Ectodermal cell (in vitro differentiated cells): ENCODE measurements around the gene PSPH.
"Not testable (repeated sequence)": the region's sequence is repeated elsewhere in the genome, so short reads cannot be mapped to it uniquely, and the experiment has no call there.

ENCODE experiments used
- H3K27ac ChIP-seq: 2 replicates; pipeline ENCODE4 v1.7.0; 2013; ENCODE audit warnings: mild to moderate bottlenecking, low read depth, low read length; ENCODE audit not compliant: insufficient read depth, poor library complexity, severe bottlenecking
- H3K27me3 ChIP-seq: 2 replicates; pipeline ENCODE4 v1.7.0; 2013; ENCODE audit warnings: mild to moderate bottlenecking, low read length; ENCODE audit not compliant: insufficient read depth, control insufficient read depth, poor library complexity, severe bottlenecking
- H3K36me3 ChIP-seq: one replicate; pipeline ENCODE4 v1.7.0; 2013; ENCODE audit warnings: low read length; ENCODE audit not compliant: control insufficient read depth, insufficient read depth
- H3K4me1 ChIP-seq: one replicate; pipeline ENCODE4 v1.7.0; 2013; ENCODE audit warnings: low read length; ENCODE audit not compliant: control insufficient read depth, insufficient read depth
- H3K4me3 ChIP-seq: 2 replicates; pipeline ENCODE4 v1.7.0; 2013; ENCODE audit warnings: low read depth, low read length, control low read depth; ENCODE audit not compliant: insufficient read depth
- H3K9me3 ChIP-seq: 2 replicates; pipeline ENCODE4 v1.7.0; 2013; ENCODE audit warnings: mild to moderate bottlenecking, low read length, moderate library complexity; ENCODE audit not compliant: control insufficient read depth
- WGBS, 2 experiments: methylation state at CpG; one replicate each; pipeline ENCODE4 v1.1.7; 2013; ENCODE audit warnings: missing lambda C conversion rate in 2 of 2; 5-methylcytosine and 5-hydroxymethylcytosine counted together

Gene PSPH

DNA sequence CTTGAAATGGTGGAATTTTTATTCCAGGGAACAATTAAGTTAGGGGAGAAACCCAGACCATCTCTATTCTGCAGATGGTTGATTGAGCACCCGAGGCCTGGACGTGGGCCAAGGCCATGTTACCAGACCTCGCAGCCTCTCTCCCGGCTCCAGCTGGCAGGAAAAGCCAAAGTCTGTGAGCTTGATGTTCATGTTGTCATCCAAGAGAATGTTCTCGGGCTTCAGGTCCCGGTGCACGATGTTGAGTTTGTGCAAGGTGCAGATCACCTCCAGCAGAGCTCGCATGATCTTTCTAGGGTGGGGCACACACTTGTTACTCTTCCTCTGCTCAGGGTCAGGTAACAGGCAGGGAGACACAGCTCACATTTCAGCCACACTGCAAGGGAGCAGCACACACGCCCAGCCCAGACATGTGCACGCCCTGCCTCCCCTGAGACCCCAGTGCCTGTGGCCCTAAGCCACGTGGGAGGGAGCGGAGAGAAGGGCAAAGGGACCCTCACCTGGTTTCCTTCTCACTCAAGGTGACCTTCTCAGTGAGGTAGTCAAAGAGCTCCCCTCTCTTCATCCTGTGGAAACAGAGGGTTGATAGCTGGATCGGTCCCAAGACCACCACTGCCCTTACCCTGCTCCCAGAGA, 32.0 kb upstream of the PSPH start:
- no peaks in the 10 kb centered on the region for H3K36me3 ChIP-seq

DNA sequence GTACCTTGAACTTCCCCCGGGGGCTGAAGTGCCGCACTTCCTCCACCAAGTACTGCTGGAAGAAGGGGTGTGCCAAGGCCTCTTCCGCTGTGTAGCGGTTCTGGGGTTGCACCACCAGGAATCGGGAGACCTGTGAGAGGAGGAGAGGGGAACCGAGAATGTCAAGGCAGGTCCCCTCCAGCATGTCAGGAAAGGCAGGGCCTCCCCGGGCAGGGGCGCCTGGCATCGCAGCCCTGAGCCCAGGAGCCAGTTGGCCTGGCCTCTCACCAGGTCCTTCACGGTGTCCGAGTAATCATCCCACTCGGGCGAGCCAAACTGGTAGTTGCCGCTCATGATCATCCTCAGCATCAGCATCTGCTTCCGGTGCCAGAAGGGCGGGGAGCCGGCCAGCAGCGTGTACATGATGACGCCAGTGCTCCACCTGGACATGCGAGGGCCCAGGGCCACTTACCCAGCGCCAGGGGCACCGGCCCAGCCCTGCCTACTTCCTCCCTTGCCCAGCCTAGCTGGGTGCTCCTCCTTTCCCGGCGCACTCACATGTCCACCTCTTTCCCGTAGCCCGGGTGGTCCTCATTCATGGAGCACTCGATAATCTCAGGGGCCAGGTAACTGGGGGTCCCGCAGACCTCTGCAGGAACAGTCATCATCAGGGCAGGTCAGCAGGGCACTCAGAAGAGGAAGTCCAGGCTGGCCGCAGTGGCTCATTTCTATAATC, 30.5 kb upstream of the PSPH start:
- no peaks in the 10 kb centered on the region for H3K36me3 ChIP-seq
- 95 to 97% methylated on average over 29 of the region's 29 CpGs for WGBS, 2 experiments
- no peak overlapping the region for H3K27ac ChIP-seq
- no peaks in the 10 kb centered on the region for H3K4me1 ChIP-seq
- no peak overlapping the region for H3K4me3 ChIP-seq
- no peaks in the 10 kb centered on the region for H3K9me3 ChIP-seq
- no peaks in the 10 kb centered on the region for H3K27me3 ChIP-seq

More for the DNA sequence above, 32.0 kb upstream of the PSPH start:
- Histone ChIP-seq H3K27ac (no peak overlapping the region), H3K4me1 (no peaks in the 10 kb centered on the region), H3K9me3 (no peaks in the 10 kb centered on the region), H3K27me3 (no peaks in the 10 kb centered on the region), H3K4me3 (no peak overlapping the region)
- 91 to 93% methylated on average over 13 of the region's 13 CpGs for WGBS, 2 experiments

DNA sequence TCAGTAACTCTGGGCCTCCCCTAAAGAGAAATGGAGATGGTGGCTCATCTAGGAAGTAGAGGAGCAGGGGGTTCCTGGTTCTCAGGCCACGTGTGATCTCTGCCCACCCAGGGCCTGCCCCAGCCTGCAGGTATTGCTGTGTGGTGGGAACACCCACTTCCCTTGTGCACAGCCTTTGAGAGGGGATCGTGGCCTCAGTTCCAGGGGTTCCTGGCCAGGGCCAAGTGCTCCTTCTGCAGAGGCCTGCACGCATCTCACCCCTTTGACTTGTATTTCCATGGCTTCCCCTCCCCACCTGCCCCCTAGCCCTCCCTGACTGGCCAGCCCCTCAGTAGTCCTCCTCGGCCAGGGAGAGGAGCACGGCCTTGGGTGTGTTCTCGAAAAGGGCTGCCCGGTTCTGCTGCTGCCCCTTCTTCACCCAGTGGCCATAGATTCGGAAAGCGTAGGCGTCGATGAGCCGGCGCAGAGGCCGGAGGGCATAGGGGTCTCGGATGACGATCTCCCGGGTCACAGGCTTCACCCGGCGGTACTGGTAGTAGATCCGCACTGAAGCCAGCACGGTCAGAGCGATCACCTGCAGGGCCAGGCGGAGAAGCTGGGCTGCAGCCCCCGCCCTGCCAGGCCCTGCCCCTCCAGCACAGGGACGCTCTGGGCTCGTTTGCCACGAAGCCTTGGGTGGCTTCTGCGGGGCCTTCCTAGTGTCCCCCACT, 29.6 kb upstream of the PSPH start:
- not testable (repeated sequence) for H3K4me3 ChIP-seq, H3K27ac ChIP-seq, H3K27me3 ChIP-seq, H3K9me3 ChIP-seq, H3K36me3 ChIP-seq, H3K4me1 ChIP-seq
- 95% methylated on average over 28 of the region's 28 CpGs for WGBS, 2 experiments

DNA sequence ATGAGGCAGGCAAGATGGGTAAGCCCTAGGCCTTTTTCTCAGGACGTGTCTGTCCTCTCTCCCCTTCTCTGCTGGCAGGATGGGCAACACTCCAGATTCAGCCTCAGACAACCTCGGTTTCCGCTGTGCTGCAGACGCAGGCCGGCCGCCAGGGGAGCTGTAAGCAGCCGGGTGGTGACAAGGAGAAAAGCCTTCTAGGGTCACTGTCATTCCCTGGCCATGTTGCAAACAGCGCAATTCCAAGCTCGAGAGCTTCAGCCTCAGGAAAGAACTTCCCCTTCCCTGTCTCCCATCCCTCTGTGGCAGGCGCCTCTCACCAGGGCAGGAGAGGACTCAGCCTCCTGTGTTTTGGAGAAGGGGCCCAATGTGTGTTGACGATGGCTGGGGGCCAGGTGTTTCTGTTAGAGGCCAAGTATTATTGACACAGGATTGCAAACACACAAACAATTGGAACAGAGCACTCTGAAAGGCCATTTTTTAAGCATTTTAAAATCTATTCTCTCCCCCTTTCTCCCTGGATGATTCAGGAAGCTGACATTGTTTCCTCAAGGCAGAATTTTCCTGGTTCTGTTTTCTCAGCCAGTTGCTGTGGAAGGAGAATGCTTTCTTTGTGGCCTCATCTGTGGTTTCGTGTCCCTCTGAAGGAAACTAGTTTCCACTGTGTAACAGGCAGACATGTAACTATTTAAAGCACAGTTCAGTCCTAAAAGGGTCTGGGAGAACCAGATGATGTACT, 28.4 kb upstream of the PSPH start:
- WGBS, 2 experiments, result 89 to 92% methylated on average over 12 of the region's 12 CpGs

DNA sequence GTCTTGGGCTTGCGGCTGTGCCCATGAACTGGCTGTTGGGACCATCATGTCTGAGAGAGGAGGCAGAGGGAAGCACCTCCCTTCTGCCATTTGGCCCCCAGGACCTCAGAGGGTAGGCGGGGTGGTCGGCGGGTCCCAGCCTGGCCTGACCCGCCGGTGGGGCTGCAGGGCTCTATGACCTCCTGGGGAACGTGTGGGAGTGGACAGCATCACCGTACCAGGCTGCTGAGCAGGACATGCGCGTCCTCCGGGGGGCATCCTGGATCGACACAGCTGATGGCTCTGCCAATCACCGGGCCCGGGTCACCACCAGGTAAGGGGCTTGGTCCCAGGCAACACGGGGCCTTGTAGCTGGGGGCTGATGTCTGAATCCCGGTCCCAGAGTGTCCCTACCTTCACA, 27.0 kb upstream of the PSPH start:
- Histone ChIP-seq H3K9me3 (no peaks in the 10 kb centered on the region), H3K27ac (no peak overlapping the region), H3K36me3 (no peaks in the 10 kb centered on the region), H3K27me3 (no peaks in the 10 kb centered on the region), H3K4me3 (no peak overlapping the region), H3K4me1 (no peaks in the 10 kb centered on the region)
- 94 to 97% methylated on average over 16 of the region's 16 CpGs for whole genome bisulfite sequencing, 2 experiments

More for the DNA sequence above, 28.4 kb upstream of the PSPH start:
- no peaks in the 10 kb centered on the region for H3K9me3 ChIP-seq
- H3K27ac ChIP-seq, result no peak overlapping the region
- H3K4me3 ChIP-seq, result no peak overlapping the region
- no peaks in the 10 kb centered on the region for H3K27me3 ChIP-seq
- no peaks in the 10 kb centered on the region for H3K4me1 ChIP-seq
- no peaks in the 10 kb centered on the region for H3K36me3 ChIP-seq

DNA sequence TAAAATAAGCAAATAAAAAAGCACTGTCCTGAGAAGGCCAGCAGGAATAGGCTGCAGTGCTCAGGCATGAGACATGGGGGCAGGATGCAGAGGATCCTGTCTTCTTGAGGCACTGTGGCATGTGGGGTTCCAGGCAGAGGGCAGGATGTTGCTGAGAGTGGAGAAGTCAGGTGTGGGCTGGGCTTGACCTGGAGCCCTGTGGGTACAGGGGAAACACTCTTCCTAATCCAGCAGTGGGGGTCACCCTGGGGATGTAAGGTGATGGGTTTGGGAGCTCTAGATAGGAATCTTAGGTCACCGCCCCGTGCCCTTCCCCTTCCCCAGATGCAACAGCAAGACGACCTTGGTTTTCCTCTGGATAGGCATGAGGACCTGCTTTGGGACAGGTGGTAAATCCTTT, 26.4 kb upstream of the PSPH start:
- 87 to 98% methylated on average over 3 of the region's 3 CpGs for WGBS, 2 experiments
- Histone ChIP-seq H3K9me3 (no peaks in the 10 kb centered on the region), H3K27me3 (no peaks in the 10 kb centered on the region), H3K27ac (no peak overlapping the region), H3K4me1 (no peaks in the 10 kb centered on the region), H3K4me3 (no peak overlapping the region), H3K36me3 (no peaks in the 10 kb centered on the region)

DNA sequence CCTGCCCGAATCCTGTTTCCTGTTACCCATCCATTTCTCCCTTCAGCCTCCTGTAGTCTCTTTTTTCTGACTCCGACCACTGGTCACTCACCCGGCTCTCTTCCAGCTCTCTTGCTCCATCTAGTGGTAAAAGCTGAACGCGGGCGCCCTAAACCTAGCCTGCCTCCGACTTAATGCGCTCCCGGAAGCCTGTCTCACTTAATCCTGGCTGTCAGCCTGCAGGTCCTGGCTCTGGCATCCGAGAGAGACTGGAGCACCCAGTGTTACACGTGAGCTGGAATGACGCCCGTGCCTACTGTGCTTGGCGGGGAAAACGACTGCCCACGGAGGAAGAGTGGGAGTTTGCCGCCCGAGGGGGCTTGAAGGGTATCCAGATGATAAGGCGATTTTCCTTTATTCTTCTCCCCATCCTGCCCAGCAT, 23.1 kb upstream of the PSPH start:
- WGBS, 2 experiments, result 38 to 44% methylated on average over 19 of the region's 19 CpGs
- no peaks in the 10 kb centered on the region for H3K27me3 ChIP-seq
- H3K4me1 ChIP-seq, result no peaks in the 10 kb centered on the region
- peaks cover 5% of the 10 kb centered on the region for H3K36me3 ChIP-seq
- no peaks in the 10 kb centered on the region for H3K9me3 ChIP-seq
- no peak overlapping the region for H3K27ac ChIP-seq
- no peak overlapping the region for H3K4me3 ChIP-seq

DNA sequence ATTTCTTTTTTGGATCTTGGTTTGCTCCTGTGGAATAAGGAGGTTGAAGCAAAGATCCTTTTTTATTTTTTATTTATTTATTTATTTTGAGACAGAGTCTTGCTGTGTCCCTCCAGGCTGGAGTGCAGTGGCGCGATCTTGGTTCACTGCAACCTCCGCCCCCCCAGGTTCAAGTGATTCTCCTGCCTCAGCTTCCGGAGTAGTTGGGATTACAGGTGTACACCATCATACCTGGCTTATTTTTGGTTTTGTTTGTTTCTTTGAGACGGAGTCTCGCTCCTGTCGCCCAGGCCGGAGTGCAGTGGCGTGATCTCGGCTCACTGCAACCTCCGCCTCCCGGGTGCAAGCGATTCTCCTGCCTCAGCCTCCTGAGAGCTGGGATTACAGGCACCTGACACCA, 15.1 kb upstream of the PSPH start:
- peaks cover 21% of the 10 kb centered on the region for H3K36me3 ChIP-seq
- not testable (repeated sequence) for H3K4me3 ChIP-seq, H3K9me3 ChIP-seq, H3K27ac ChIP-seq, H3K27me3 ChIP-seq, H3K4me1 ChIP-seq
- 97% methylated on average over 13 of the region's 13 CpGs for WGBS, 2 experiments

DNA sequence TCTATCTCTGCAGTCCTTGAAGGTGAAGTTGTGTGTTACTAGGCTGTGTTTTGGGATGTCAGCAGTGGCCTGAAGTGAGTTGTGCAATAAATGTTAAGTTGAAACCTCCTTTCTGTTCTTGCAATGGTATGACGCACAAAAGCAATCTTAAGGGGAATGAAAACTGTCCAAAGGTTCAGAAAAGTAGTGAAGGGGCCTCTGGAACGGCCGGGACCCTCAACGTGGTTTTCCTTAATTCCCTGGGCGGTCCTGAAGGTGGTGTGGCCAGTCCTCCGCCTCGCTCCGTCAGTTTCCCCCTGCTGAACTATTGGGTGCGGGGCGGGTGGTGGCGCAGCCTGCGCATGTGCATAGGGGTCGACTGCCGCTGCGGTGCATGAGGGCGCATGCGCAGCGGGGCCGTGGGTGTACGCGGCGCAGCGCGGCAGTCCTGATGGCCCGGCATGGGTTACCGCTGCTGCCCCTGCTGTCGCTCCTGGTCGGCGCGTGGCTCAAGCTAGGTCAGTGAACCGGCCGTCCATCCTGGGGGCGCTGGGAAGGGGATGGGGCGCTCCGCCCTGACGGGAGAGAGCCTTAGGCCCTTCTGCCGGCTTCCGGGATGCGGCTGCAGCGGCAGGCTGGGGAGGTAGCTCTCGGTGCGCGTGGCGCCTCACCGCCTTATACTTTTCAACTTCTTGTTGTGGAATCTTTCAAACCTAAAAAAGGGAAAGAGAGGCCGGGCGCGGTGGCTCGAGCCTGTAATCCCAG, 12.8 kb upstream of the PSPH start, which contains the start of gene SUMF2:
TSS of gene SUMF2 (plus strand) at position 405 of the 744 bp plus-strand sequence. CDS start at position 431, 26 bp downstream.
- peak within 1 kb of the TSS; percentile 74 for H3K4me3 ChIP-seq
- WGBS, 2 experiments, result 2% methylated on average over 49 of the region's 49 CpGs
- H3K27ac ChIP-seq, result peak within 1 kb of the TSS; percentile 79
- no peaks in the 10 kb centered on the region for H3K9me3 ChIP-seq
- peaks cover 33% of the 10 kb centered on the region for H3K36me3 ChIP-seq
- H3K27me3 ChIP-seq, result no peaks in the 10 kb centered on the region
- H3K4me1 ChIP-seq, result no peaks in the 10 kb centered on the region
